ENCODE measurements around the gene ARPC1A.

DNA sequence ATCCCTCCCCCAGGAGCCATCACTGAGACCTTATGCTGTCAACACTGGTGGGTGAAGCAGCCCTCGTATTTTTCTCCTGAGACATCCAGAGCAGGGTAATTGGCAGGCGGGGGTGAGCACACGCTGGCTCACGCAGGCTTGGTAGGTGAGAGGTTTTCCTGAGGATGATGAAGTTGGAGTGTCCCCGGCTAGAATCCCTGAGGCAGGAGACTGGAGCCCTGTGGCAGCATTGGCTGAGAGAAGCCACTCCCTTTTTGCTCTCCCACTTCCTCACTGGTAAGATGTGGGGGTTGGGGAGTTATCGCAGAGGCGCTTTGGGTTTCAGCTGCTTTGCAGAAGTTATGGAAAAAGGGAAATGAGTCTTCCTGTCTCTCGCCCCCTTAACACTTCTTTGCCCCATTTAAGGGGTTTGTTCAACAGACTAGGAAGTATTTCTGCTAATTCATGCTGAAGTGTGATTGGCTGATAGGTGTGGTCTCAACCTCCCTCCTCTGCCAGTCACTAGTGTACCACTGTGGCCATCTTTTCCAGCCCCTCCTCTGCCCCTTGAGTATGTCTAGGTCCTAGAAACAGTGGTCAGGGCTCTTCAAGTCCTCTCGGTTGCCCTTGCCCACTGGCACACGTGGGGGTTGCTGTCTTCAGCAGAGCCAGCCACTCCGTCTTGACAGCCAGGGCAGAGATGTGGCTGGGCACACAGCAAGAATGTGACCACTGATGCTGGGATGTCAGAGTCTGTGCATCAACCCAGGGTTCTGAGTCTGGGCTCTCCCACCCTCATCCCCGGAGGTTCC, 54.5 kb downstream of the ARPC1A start:
- TF ChIP-seq, protein P1, sequence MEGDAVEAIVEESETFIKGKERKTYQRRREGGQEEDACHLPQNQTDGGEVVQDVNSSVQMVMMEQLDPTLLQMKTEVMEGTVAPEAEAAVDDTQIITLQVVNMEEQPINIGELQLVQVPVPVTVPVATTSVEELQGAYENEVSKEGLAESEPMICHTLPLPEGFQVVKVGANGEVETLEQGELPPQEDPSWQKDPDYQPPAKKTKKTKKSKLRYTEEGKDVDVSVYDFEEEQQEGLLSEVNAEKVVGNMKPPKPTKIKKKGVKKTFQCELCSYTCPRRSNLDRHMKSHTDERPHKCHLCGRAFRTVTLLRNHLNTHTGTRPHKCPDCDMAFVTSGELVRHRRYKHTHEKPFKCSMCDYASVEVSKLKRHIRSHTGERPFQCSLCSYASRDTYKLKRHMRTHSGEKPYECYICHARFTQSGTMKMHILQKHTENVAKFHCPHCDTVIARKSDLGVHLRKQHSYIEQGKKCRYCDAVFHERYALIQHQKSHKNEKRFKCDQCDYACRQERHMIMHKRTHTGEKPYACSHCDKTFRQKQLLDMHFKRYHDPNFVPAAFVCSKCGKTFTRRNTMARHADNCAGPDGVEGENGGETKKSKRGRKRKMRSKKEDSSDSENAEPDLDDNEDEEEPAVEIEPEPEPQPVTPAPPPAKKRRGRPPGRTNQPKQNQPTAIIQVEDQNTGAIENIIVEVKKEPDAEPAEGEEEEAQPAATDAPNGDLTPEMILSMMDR (conservative IDR thresholded peaks at IDR 0.05 in 1 of 2, IDR thresholded peaks at IDR 0.05 in 1 of 2; ENCODE audit: low read depth in 1 of 2, low read length in 2 of 2) = no peak
- no peak for TF ChIP-seq EZH2 (IDR thresholded peaks at IDR 0.05; ENCODE audit: low read length, missing control alignments)

Data from fibroblast of lung (primary cell).